ENCODE data around the gene PPP2R2C.
A peak's percentile ranks its signal among the peaks of the same experiment; 100 is the strongest.

Gene PPP2R2C

DNA sequence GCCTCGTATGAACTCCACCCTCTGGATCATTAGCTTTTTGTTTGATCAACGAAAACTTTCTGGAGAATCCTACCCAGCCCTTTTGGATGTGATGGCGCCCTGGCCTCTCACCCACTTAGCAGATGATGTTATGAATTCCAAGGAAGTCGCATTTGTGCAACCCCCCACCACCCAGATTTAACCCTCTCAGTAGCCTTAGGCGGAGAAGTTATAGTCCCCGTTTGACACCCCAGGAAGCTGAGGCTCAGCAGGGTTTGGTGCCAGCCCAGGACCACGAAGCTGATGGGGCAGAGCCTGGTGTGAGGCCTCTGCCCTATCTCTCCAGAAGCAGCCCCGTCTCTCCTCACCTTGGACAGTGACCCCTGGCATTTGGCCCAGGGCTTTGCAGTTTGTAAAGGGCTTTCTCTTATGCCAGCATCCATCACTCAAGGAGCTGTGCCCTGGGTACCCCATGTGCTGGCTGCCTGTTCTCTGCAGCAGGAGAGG, 201.7 kb downstream of the PPP2R2C start:
- Histone ChIP-seq H3K36me3 (ENCODE audit: control insufficient read depth, insufficient read depth, low read length) (no peaks in the 10 kb centered on the region), H3K4me3 (ENCODE audit: low read length) (peak overlapping the region; percentile 94), H3K27me3 (ENCODE audit: control insufficient read depth, insufficient read depth, low read length) (no peaks in the 10 kb centered on the region), H3K4me1 (ENCODE audit: control insufficient read depth, insufficient read depth, low read length) (peaks cover 45% of the 10 kb centered on the region), H3K9ac (ENCODE audit: low read length) (no peak overlapping the region), H3K27ac (ENCODE audit: low read depth, low read length) (peak overlapping the region; percentile 93)

All from rectal smooth muscle tissue (tissue), 1 donor.